ENCODE measurements around the gene SLC5A10.
"Not testable (repeated sequence)": the region's sequence is repeated elsewhere in the genome, so short reads cannot be mapped to it uniquely, and the experiment has no call there.

GRCh38 chr17:19062718-19063325, 110.9 kb downstream of the SLC5A10 start:
- TF ChIP-seq, protein P1, sequence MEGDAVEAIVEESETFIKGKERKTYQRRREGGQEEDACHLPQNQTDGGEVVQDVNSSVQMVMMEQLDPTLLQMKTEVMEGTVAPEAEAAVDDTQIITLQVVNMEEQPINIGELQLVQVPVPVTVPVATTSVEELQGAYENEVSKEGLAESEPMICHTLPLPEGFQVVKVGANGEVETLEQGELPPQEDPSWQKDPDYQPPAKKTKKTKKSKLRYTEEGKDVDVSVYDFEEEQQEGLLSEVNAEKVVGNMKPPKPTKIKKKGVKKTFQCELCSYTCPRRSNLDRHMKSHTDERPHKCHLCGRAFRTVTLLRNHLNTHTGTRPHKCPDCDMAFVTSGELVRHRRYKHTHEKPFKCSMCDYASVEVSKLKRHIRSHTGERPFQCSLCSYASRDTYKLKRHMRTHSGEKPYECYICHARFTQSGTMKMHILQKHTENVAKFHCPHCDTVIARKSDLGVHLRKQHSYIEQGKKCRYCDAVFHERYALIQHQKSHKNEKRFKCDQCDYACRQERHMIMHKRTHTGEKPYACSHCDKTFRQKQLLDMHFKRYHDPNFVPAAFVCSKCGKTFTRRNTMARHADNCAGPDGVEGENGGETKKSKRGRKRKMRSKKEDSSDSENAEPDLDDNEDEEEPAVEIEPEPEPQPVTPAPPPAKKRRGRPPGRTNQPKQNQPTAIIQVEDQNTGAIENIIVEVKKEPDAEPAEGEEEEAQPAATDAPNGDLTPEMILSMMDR (IDR thresholded peaks at IDR 0.05), result not testable (repeated sequence)
- not testable (repeated sequence) for TF ChIP-seq POLR2A (IDR thresholded peaks at IDR 0.05)

All from transverse colon (tissue), 3 donors.